Activated T-cell treated with anti-CD3 and anti-CD28 coated beads, Interleukin-2, amount 50 U/mL, for 24 hours (primary cell): ENCODE results near the gene LIX1.

ENCODE experiments used
- DNase-seq: peaks from one replicate; pipeline ENCODE4 v3.0.0-alpha.2; 2020
- H3K27ac Mint-ChIP-seq: 2 replicates; pipeline ENCODE4 v1.8.0; 2020; ENCODE audit warnings: mild to moderate bottlenecking, mixed read lengths
- H3K27me3 Mint-ChIP-seq: 2 replicates; pipeline ENCODE4 v1.8.0; 2020; ENCODE audit warnings: mixed read lengths
- H3K36me3 Mint-ChIP-seq: 2 replicates; pipeline ENCODE4 v1.8.0; 2020; ENCODE audit warnings: low read depth, mixed read lengths
- H3K4me1 Mint-ChIP-seq: 2 replicates; pipeline ENCODE4 v1.8.0; 2020; ENCODE audit warnings: low read depth, mixed read lengths
- H3K4me3 Mint-ChIP-seq: 2 replicates; pipeline ENCODE4 v1.8.0; 2020; ENCODE audit warnings: mild to moderate bottlenecking, moderate library complexity, mixed read lengths
- H3K9me3 Mint-ChIP-seq: 2 replicates; pipeline ENCODE4 v1.8.0; 2020; ENCODE audit warnings: mixed read lengths

Gene LIX1

DNA sequence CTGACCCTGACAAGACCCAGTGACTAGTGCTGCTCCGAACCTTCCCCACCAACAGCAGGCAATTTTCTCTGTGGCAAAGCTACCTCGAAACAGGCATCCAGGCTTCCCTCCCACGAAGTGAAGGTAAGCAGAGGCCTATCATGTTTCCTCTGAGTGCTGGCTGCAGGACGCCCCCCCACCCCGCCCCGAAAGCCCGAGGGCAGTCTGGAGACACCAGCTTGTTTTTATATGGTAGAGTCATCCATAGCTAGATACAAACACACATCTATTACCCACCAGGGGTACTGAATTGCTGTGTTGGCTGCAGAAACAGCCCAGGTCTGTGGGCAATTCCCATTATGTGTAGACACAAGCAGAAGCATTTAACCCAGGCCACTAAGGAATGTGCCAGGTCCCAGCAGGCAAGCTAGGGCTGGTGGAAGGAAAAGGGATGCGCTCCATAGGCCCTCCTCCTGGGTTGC lies 40.4 kb downstream of the LIX1 start:
- no peaks in the 10 kb centered on the region for H3K9me3 Mint-ChIP-seq
- H3K36me3 Mint-ChIP-seq, result no peaks in the 10 kb centered on the region
- H3K4me1 Mint-ChIP-seq, result no peaks in the 10 kb centered on the region
- no peak for DNase-seq
- no peak overlapping the region for H3K4me3 Mint-ChIP-seq
- H3K27me3 Mint-ChIP-seq, result peaks cover 12% of the 10 kb centered on the region
- no peak overlapping the region for H3K27ac Mint-ChIP-seq

DNA sequence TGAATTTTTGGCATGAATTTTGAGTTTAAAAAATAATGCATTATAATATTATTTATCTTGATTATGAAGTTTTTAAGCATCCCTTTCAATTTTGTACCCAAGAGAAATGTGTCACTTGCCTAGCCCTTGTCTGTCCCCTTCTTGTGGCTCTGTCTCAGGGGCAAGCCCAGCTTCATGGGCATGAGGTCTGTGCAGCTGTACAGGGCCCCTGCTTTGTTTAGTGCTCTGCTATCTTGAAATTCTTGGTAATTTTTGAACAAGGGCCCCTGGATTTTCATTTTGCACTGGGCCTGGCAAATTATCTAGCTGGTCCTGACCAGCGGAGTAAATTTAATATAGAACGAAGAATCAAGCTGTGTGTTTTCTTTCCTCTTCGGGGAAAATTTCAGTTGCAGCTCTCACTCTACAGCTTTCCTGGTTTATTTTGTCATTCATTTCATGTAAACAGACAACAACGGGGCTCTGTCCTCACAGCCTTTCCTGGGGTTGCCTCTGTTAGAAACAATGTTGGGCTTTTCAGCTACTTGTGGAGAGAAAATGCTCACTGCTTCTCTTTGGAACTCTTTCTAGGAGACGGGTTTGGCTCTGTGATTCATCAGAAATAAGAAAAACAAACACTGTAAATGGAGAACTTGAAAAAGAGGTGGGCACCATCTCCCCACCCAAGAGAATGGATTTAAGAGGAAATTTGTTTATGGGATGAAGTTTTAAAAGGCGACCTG lies 41.1 kb downstream of the LIX1 start:
- no peak for DNase-seq
- H3K27me3 Mint-ChIP-seq, result peaks cover 12% of the 10 kb centered on the region
- H3K4me1 Mint-ChIP-seq, result peaks cover under 1% of the 10 kb centered on the region
- no peak overlapping the region for H3K4me3 Mint-ChIP-seq
- no peaks in the 10 kb centered on the region for H3K9me3 Mint-ChIP-seq
- no peaks in the 10 kb centered on the region for H3K36me3 Mint-ChIP-seq
- no peak overlapping the region for H3K27ac Mint-ChIP-seq

DNA sequence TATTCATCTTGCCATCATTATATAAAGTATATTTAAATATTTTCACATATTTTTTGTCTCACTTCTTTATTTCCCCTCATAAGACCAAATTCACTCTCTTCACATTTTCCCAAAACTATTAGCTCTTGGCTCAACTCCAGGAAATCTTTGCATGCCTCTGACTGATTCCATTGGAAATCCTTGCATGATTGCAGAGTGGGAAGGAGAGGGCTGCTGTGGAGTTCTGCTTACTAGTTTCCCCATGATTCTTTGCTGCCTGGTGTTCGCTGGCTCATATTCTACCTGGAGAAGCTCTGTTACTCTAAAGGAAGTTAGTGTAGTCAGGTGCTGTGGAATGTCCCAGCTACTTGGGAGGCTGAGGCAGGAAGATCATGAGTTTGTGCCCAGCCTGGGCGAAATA lies 41.9 kb downstream of the LIX1 start:
- no peak overlapping the region for H3K27ac Mint-ChIP-seq
- H3K27me3 Mint-ChIP-seq, result peaks cover 12% of the 10 kb centered on the region
- H3K36me3 Mint-ChIP-seq, result no peaks in the 10 kb centered on the region
- H3K4me1 Mint-ChIP-seq, result peaks cover 9% of the 10 kb centered on the region
- no peaks in the 10 kb centered on the region for H3K9me3 Mint-ChIP-seq
- no peak for DNase-seq
- H3K4me3 Mint-ChIP-seq, result no peak overlapping the region

DNA sequence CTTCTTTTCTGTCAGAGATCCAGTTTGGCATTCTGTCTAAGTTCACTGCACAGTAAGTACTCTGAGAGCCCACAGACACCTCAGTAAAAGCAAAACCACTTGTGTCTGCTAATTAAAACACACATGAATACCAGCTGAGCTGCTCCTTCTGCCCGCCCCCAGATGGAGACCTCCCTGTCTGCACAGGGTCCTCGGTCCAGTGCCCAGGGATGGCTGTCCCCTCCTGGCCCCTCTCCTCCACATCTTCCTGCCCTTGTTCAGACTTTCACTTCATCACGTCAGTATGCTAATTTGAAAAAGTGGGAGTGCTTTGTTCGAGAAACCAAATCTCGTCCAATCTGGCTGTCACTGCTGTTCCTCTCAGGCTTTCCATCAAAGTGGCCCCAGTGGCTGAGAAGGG lies 43.5 kb downstream of the LIX1 start:
- Mint-ChIP-seq H3K36me3 (no peaks in the 10 kb centered on the region), H3K9me3 (no peaks in the 10 kb centered on the region), H3K4me3 (no peak overlapping the region), H3K27me3 (peaks cover 12% of the 10 kb centered on the region), H3K4me1 (peaks cover 21% of the 10 kb centered on the region), H3K27ac (no peak overlapping the region)
- no peak for DNase-seq

DNA sequence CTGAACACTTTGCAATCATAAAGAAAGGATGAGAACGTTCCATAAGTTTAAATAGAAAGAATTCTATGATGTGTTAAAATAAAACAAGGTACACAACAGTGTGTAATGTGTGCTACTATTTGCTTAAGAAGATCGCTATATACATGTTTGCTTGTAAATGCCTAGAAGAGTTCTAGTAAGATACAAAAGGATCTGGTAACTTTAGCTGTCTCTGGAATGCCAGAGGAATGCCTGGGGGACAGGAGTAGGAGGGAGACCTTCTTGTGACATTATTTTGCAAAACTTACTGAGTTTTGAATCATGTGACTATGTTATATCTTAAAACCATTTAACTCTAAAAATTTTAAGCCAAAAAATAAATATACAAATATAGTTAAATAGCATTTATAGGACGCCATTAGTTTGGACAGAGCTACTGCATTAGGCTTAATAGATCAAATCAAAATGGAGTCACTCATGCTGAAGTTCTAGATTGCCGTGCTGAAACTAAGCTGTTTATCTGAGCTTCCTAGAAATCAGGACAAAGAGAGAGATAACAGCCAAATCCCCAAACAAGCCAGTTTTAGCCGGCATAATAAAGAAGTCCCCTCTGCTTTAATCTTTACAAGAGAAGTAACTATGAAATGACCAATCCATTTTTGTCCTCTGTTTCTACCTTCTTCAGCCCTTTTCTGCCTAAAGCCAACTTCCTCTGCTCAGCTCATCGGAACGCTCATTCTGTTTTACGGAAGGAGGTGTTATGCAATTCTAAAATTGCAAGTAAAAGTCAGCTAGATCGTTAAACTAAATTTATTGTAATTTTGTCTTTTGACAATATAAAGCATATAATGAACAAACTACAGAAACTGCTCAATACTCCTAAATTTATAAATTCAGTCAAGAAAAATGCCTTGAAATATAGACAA lies 44.8 kb downstream of the LIX1 start:
- no peak overlapping the region for H3K27ac Mint-ChIP-seq

DNA sequence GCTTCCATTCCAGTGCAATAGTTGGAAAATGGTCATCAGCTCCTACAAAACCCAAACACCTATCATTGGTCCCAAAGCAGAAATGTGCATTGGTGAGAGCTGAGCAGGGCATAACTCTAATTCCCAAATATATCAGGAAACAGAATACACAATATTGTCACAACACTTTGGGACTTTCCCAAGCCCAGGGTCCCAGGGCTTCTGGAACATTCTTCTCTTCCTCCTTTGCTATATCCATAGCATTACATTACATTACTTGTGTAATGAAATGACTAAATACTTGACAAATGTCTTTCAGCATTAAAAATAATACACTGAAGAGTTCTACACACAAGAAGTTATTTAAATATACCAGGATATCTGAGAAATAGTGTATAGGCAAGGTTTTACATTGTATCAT lies 45.6 kb downstream of the LIX1 start:
- H3K4me3 Mint-ChIP-seq, result no peak overlapping the region
- no peaks in the 10 kb centered on the region for H3K9me3 Mint-ChIP-seq
- H3K27me3 Mint-ChIP-seq, result peaks cover 15% of the 10 kb centered on the region
- H3K4me1 Mint-ChIP-seq, result peaks cover 21% of the 10 kb centered on the region
- H3K36me3 Mint-ChIP-seq, result no peaks in the 10 kb centered on the region
- DNase-seq, result no peak
- no peak overlapping the region for H3K27ac Mint-ChIP-seq

More for the DNA sequence above, 44.8 kb downstream of the LIX1 start:
- DNase-seq, result no peak
- Mint-ChIP-seq H3K27me3 (peaks cover 12% of the 10 kb centered on the region), H3K36me3 (no peaks in the 10 kb centered on the region), H3K4me3 (no peak overlapping the region), H3K9me3 (no peaks in the 10 kb centered on the region), H3K4me1 (peaks cover 21% of the 10 kb centered on the region)

DNA sequence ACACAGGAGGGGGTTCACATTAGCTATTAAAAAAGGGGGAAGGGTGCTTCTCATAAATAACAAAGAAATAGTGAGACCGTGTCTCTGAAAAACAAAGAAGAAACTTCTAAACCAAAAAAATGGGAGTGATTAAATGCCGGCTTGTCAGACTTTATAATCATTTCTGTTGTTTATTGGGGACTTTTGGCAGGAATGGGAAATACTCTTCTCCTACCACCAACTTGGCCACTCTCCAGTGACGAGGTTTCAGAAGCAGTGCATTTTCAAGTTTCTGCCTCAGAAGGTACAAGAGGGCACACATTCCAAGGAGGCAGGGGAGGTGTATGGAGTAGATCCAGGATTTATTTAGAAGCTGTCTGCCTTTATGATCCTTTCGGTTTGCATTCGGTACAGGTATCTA lies 46.2 kb downstream of the LIX1 start:
- Mint-ChIP-seq H3K27ac (no peak overlapping the region), H3K4me3 (no peak overlapping the region), H3K9me3 (no peaks in the 10 kb centered on the region), H3K4me1 (peaks cover 21% of the 10 kb centered on the region), H3K36me3 (no peaks in the 10 kb centered on the region), H3K27me3 (peaks cover 16% of the 10 kb centered on the region)
- DNase-seq, result no peak

DNA sequence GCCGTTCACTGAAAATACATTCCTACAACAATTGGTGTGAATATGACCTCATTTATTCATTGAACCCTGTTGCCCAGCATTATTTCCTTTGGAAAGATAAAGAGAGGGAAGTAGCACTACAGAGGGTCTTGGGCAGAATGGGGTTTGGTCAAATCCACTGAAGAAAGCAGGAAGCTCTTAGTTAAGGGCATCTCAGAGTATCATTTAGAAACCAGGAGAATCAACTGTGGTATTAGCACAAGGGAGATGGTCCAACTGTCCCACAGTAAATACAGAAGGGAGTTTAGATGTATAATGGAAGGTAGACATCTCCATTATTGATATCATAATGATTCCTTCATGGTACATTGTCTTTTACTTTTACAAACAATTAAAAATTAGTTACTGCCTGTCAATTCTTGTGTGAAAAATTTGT lies 47.1 kb downstream of the LIX1 start:
- Mint-ChIP-seq H3K9me3 (no peaks in the 10 kb centered on the region), H3K27me3 (peaks cover 16% of the 10 kb centered on the region), H3K27ac (peak overlapping the region; percentile 53), H3K36me3 (no peaks in the 10 kb centered on the region), H3K4me3 (peak overlapping the region; percentile 2), H3K4me1 (peaks cover 21% of the 10 kb centered on the region)
- no peak for DNase-seq

DNA sequence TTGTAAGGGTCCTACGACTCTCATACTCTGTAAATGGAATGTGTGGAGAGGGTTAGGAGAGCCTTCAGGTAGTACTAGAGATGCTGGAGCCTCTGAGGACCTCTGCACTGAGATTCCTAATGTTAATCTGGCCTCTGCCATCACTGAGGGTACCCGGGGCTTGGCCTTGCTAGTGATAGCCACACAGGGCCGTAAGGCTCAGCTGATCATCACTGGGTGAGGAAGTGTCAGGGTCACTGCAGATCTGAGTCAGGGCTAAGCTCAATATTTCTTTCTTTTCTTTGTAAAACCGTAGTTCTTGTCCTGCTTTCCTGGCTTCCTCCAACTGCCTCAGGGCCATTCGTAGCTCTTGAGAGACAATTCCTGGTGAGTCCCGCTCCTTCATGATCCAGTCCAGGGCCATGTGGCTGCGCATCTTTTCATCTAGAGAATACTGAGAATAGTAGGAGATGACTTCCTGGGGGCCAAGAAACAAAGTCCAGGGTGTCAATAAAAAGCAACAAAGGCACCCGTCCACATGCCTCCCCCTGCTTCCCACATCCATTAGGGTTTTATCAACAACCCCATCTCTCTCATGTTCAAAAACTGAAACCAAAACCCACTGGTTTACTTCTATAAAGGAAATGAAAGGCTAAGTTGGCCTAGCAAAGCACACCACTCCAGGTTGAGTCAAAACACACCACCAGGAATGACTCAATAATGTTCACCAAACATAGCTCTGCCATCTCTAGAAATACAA lies 47.7 kb downstream of the LIX1 start:
- peaks cover 16% of the 10 kb centered on the region for H3K27me3 Mint-ChIP-seq
- H3K4me1 Mint-ChIP-seq, result peaks cover 21% of the 10 kb centered on the region
- H3K27ac Mint-ChIP-seq, result peak overlapping the region; percentile 53
- no peak for DNase-seq
- no peaks in the 10 kb centered on the region for H3K36me3 Mint-ChIP-seq
- H3K4me3 Mint-ChIP-seq, result peak overlapping the region; percentile 2
- H3K9me3 Mint-ChIP-seq, result no peaks in the 10 kb centered on the region

DNA sequence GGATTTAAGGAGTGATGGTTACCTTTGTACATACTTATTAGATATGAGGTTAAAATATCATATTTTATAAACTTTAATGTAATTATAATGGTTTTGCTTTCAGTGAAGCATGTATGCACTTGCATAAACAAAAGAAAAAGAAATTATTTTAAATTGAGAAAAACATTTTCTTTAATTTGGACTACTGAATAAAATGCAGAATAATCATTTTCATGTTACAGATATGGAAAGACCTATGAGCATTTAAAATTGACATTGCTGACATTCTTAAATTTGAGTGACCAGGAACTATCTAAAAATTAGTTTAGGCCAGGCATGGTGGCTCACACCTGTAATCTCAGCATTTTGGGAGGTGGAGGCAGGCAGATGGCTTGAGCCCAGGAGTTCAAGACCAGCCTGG lies 49.2 kb downstream of the LIX1 start:
- Mint-ChIP-seq H3K27me3 (peaks cover 7% of the 10 kb centered on the region), H3K4me3 (no peak overlapping the region), H3K9me3 (no peaks in the 10 kb centered on the region), H3K36me3 (no peaks in the 10 kb centered on the region), H3K4me1 (peaks cover 21% of the 10 kb centered on the region), H3K27ac (no peak overlapping the region)
- no peak for DNase-seq

DNA sequence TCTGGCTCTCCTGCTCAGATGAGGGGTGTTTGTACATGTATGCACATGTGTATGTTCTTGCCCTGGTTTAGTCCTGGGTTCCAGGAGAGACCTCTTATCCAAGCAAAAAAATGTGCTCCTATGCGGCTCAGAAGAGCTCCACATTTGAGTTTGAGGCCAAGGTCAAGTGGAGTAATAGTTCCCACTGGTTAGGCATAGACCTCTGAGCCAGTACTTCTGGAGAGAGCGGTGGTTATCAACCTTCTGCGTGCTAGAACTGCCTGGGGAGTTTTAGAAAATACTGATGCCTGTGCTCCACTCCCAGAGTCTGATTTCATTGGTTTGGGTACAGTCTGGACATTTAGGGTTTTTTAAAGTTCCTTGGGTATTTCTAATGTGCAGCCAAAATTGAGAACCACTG lies 51.5 kb downstream of the LIX1 start:
- Mint-ChIP-seq H3K9me3 (no peaks in the 10 kb centered on the region), H3K4me3 (no peak overlapping the region), H3K27me3 (peaks cover 3% of the 10 kb centered on the region), H3K36me3 (no peaks in the 10 kb centered on the region), H3K4me1 (peaks cover 17% of the 10 kb centered on the region), H3K27ac (no peak overlapping the region)
- no peak for DNase-seq

DNA sequence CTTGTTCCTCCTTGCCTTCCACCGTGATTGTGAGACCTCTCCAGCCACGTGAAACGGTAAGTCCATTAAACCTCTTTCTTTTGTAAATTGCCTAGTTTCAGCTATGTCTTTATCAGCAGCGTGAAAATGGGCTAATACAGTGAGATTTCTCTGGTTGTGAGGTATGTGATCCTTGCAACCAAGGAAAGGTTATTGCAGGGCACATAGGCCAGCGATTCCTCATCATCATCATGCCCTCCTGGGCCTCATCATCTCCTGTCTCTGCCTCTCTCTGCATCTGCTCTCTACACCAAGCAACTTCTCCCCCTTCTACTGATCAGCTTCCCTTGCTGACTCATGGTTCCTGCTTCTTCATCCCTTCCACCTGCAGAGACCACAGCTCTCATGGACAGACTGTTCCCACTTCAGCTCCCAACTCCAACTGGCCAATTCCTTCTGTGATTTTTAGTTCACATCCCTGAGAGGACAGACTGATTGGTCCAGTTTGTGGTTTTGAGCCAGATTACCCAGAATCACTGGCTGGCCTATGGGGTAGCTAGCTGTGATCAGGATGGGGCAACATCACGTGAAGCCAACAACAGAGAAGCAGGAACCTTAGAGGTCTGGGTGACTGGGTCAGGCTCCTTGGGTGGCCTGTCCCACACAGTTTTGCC lies 53.1 kb downstream of the LIX1 start:
- peaks cover 3% of the 10 kb centered on the region for H3K9me3 Mint-ChIP-seq
- H3K27me3 Mint-ChIP-seq, result peaks cover 3% of the 10 kb centered on the region
- H3K27ac Mint-ChIP-seq, result no peak overlapping the region
- no peaks in the 10 kb centered on the region for H3K36me3 Mint-ChIP-seq
- H3K4me3 Mint-ChIP-seq, result no peak overlapping the region
- DNase-seq, result no peak
- H3K4me1 Mint-ChIP-seq, result peaks cover under 1% of the 10 kb centered on the region

DNA sequence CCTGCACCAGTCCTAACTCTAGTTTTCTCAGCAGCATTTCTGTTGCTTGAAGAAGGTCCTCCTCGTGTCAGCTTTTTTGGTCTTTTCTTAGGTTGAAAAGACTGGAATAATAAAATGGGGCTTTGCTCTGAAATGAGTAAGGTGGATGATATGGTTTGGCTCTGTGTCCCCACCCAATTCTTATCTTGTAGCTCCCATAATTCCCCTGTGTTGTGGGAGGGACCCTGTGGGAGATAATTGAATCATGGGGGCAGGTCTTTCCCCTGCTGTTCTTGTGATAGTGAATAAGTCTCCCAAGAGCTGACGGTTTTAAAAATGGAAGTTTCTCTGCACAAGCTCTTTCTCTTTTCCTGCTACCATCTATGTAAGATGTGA lies 53.6 kb downstream of the LIX1 start:
- no peak overlapping the region for H3K27ac Mint-ChIP-seq
- H3K4me3 Mint-ChIP-seq, result no peak overlapping the region
- H3K36me3 Mint-ChIP-seq, result no peaks in the 10 kb centered on the region
- peaks cover 3% of the 10 kb centered on the region for H3K9me3 Mint-ChIP-seq
- no peaks in the 10 kb centered on the region for H3K4me1 Mint-ChIP-seq
- DNase-seq, result no peak
- H3K27me3 Mint-ChIP-seq, result peaks cover 3% of the 10 kb centered on the region

DNA sequence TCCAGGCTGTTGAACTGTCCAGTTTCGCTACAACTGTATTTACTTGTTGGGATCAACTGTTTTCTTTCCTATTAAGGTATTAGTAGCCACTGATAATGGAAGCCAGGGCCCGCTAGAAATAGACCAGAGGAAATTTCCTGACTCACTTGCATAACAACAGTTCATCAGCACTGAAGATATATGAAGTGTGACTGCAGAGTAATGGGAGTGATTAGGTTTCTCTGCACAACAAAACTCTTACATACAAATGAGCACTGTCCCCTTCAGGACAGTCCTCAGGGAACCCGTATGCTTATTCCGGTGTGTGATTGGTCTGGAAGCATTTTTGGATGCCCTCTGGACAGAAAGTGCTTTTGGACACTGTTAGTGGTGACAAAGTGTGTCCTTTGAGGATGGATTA lies 55.3 kb downstream of the LIX1 start:
- Mint-ChIP-seq H3K4me3 (no peak overlapping the region), H3K4me1 (peaks cover 3% of the 10 kb centered on the region), H3K36me3 (no peaks in the 10 kb centered on the region), H3K9me3 (peaks cover 3% of the 10 kb centered on the region), H3K27me3 (peaks cover 3% of the 10 kb centered on the region), H3K27ac (no peak overlapping the region)
- DNase-seq, result no peak
